ENCODE data around the gene EFCAB7. TPM values are rescaled to one million over a fixed set of nuclear protein-coding genes. Genes with fewer than 3 reads are reported as not detected.

The EFCAB7 gene
- total and polyA plus RNA-seq, 5 donors from 2014 or later: 2.9 to 13.1 (median 4.6) TPM

DNA sequence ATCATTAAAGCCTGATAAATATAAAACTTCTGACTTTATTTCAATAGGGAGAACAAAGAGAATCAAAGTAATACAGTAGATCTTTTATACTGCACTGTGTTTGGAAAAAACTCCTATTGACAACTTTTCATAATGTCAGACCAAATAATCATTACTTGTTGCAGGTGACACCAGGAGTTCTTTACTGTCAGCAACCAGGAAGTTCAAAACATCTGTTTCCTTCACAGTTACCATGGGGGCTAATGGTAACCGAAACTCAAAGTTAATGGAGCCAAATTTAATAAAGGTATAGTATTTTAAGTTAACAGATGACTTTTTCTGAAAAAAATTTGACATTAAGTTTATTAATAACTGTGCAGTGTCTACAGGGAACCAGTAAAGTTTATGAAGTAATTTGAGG, 10.6 kb downstream of the EFCAB7 start:
- ATAC-seq (ENCODE audit: low read depth in 2 of 2): no peak
- no peaks in the 10 kb centered on the region for H3K27me3 Mint-ChIP-seq
- Histone ChIP-seq H3K4me3 (ENCODE audit: low read depth, low read length) (no peak overlapping the region), H3K36me3 (ENCODE audit: control insufficient read depth, insufficient read depth, low read length) (peaks cover 15% of the 10 kb centered on the region), H3K27ac (ENCODE audit: insufficient read depth, low read length, poor library complexity, severe bottlenecking) (no peak overlapping the region), H3K9me3 (ENCODE audit: control insufficient read depth in 2 of 2, low read length in 2 of 2) (no peaks in the 10 kb centered on the region), H3K4me1 (ENCODE audit: control insufficient read depth, insufficient read depth, low read length, poor library complexity, severe bottlenecking) (no peaks in the 10 kb centered on the region), H3K27me3 (ENCODE audit: control insufficient read depth, insufficient read depth, low read length) (no peaks in the 10 kb centered on the region)
- H3K4me1 Mint-ChIP-seq: peaks cover 0 to 7% (median 4%) of the 10 kb centered on the region in 4 donors
- no peaks in the 10 kb centered on the region for H3K9me3 Mint-ChIP-seq
- DNase-seq: no peak
- peaks cover 16% of the 10 kb centered on the region for H3K36me3 Mint-ChIP-seq
- no peak overlapping the region for H3K4me3 Mint-ChIP-seq
- H3K27ac Mint-ChIP-seq: no peak overlapping the region

DNA sequence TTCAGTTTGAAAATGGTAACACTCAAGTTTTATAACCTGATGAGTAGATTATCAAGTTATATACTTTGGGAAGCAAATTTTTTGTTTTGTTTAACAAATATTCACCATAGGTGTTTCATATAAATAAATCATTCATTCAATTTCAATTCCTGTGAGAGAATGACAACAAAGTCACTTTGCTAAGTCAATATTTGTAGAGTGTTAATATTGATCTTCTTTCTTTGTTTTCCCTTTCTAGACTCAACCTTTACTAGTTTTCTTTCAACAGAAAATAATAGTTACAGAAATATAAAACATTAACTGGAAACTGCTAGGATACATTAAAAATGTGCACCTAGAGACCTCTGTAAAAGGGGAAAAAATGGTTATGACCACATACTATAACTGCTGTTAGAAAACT, 11.1 kb downstream of the EFCAB7 start:
- Histone ChIP-seq H3K9me3 (ENCODE audit: control insufficient read depth in 2 of 2, low read length in 2 of 2) (no peaks in the 10 kb centered on the region), H3K4me1 (ENCODE audit: control insufficient read depth, insufficient read depth, low read length, poor library complexity, severe bottlenecking) (no peaks in the 10 kb centered on the region), H3K4me3 (ENCODE audit: low read depth, low read length) (no peak overlapping the region), H3K27ac (ENCODE audit: insufficient read depth, low read length, poor library complexity, severe bottlenecking) (no peak overlapping the region), H3K27me3 (ENCODE audit: control insufficient read depth, insufficient read depth, low read length) (no peaks in the 10 kb centered on the region), H3K36me3 (ENCODE audit: control insufficient read depth, insufficient read depth, low read length) (peaks cover 15% of the 10 kb centered on the region)
- no peaks in the 10 kb centered on the region for H3K9me3 Mint-ChIP-seq
- no peak overlapping the region for H3K4me3 Mint-ChIP-seq
- peaks cover 16% of the 10 kb centered on the region for H3K36me3 Mint-ChIP-seq
- ATAC-seq (ENCODE audit: low read depth in 2 of 2) (no peak), DNase-seq (no peak)
- H3K4me1 Mint-ChIP-seq: peaks cover 0 to 7% (median 4%) of the 10 kb centered on the region in 4 donors
- no peak overlapping the region for H3K27ac Mint-ChIP-seq
- H3K27me3 Mint-ChIP-seq: no peaks in the 10 kb centered on the region

DNA sequence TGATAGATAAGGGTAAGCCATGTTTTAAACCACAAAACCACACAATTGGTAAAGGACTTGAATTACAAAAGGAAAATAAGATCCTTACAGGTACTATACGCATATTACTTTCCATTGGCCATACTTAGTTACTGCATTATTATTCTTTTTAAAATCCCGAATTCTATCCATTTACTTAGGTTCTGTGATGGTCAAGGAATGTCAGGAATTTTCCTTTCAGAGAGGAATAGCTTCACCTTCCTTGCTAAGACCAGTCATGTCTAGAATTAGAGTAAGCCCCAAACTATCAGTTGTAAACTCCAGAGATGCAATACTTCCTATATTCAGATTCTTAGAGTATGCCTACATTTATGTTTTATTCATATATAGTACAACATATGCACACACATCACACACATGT, 13.7 kb downstream of the EFCAB7 start:
- H3K4me3 ChIP-seq (ENCODE audit: low read depth, low read length): no peak overlapping the region
- H3K27me3 Mint-ChIP-seq: no peaks in the 10 kb centered on the region
- ATAC-seq (ENCODE audit: low read depth in 2 of 2): no peak
- peaks cover 12% of the 10 kb centered on the region for H3K36me3 Mint-ChIP-seq
- H3K27ac ChIP-seq (ENCODE audit: insufficient read depth, low read length, poor library complexity, severe bottlenecking): no peak overlapping the region
- no peaks in the 10 kb centered on the region for H3K27me3 ChIP-seq (ENCODE audit: control insufficient read depth, insufficient read depth, low read length)
- H3K9me3 ChIP-seq (ENCODE audit: control insufficient read depth in 2 of 2, low read length in 2 of 2): no peaks in the 10 kb centered on the region
- no peak for DNase-seq
- H3K4me1 Mint-ChIP-seq: no peaks in the 10 kb centered on the region
- peaks cover 13% of the 10 kb centered on the region for H3K36me3 ChIP-seq (ENCODE audit: control insufficient read depth, insufficient read depth, low read length)
- H3K27ac Mint-ChIP-seq: no peak overlapping the region
- no peaks in the 10 kb centered on the region for H3K4me1 ChIP-seq (ENCODE audit: control insufficient read depth, insufficient read depth, low read length, poor library complexity, severe bottlenecking)
- H3K9me3 Mint-ChIP-seq: peaks cover 0 to 1% (median 0%) of the 10 kb centered on the region in 7 donors
- no peak overlapping the region for H3K4me3 Mint-ChIP-seq

DNA sequence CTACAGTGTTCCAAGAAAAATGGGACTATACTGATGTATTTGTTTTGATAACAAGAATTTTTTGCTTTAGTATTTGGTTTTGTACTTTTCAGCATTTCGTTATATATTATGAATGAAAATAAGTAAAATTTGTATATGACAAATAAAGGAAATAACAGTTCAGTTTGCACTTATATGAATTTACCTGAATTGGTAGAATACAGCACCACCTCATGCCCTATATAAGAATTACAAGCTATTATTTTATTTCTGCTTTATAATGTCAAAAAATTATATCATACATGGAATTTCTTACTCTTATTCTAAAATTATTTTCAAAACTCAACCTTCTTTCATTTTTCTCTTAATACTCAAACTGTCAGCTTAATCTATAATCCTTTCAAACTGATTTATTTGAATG, 14.6 kb downstream of the EFCAB7 start:
- Mint-ChIP-seq H3K4me1 (no peaks in the 10 kb centered on the region), H3K27ac (no peak overlapping the region), H3K27me3 (no peaks in the 10 kb centered on the region), H3K36me3 (peaks cover 8% of the 10 kb centered on the region), H3K4me3 (no peak overlapping the region), H3K9me3 (peaks cover 0 to 1% (median 0%) of the 10 kb centered on the region in 7 donors)
- ATAC-seq (ENCODE audit: low read depth in 2 of 2): peak in 1 of 2 donors; percentile 40
- H3K4me3 ChIP-seq (ENCODE audit: low read depth, low read length): no peak overlapping the region
- H3K27ac ChIP-seq (ENCODE audit: insufficient read depth, low read length, poor library complexity, severe bottlenecking): no peak overlapping the region
- no peaks in the 10 kb centered on the region for H3K27me3 ChIP-seq (ENCODE audit: control insufficient read depth, insufficient read depth, low read length)
- H3K36me3 ChIP-seq (ENCODE audit: control insufficient read depth, insufficient read depth, low read length): peaks cover 13% of the 10 kb centered on the region
- peak in 2 of 3 donors; percentile 16 to 34 for DNase-seq
- no peaks in the 10 kb centered on the region for H3K9me3 ChIP-seq (ENCODE audit: control insufficient read depth in 2 of 2, low read length in 2 of 2)
- H3K4me1 ChIP-seq (ENCODE audit: control insufficient read depth, insufficient read depth, low read length, poor library complexity, severe bottlenecking): no peaks in the 10 kb centered on the region

DNA sequence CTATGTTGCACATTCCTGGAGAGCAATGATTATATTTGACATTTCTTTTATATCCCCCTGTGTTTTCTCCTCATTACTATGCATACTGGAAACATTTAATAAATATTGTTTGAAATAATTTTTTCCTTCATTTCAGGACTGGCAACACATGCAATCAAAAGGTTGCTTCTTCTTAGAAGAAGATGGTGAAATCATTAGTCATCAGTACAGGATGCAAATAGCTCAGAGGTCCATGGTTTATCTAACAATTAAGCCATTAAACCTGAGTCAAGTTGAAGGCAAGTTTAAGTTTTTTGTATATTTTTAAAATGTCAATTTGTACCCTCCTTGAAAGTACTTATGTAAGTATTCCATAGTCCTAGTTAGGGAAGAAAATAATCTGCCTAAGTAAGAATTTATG, 22.5 kb downstream of the EFCAB7 start:
- H3K4me3 ChIP-seq (ENCODE audit: low read depth, low read length): no peak overlapping the region
- peaks cover 0 to 5% (median 0%) of the 10 kb centered on the region in 4 donors for H3K4me1 Mint-ChIP-seq
- ATAC-seq (ENCODE audit: low read depth in 2 of 2) (no peak), DNase-seq (no peak)
- H3K27ac ChIP-seq (ENCODE audit: insufficient read depth, low read length, poor library complexity, severe bottlenecking): no peak overlapping the region
- H3K9me3 Mint-ChIP-seq: peaks cover 0 to 1% (median 0%) of the 10 kb centered on the region in 7 donors
- peaks cover 2% of the 10 kb centered on the region for H3K36me3 ChIP-seq (ENCODE audit: control insufficient read depth, insufficient read depth, low read length)
- no peak overlapping the region for H3K4me3 Mint-ChIP-seq
- no peak overlapping the region for H3K27ac Mint-ChIP-seq
- no peaks in the 10 kb centered on the region for H3K27me3 Mint-ChIP-seq
- no peaks in the 10 kb centered on the region for H3K9me3 ChIP-seq (ENCODE audit: control insufficient read depth in 2 of 2, low read length in 2 of 2)
- peaks cover 30% of the 10 kb centered on the region for H3K36me3 Mint-ChIP-seq
- H3K4me1 ChIP-seq (ENCODE audit: control insufficient read depth, insufficient read depth, low read length, poor library complexity, severe bottlenecking): no peaks in the 10 kb centered on the region
- H3K27me3 ChIP-seq (ENCODE audit: control insufficient read depth, insufficient read depth, low read length): no peaks in the 10 kb centered on the region

DNA sequence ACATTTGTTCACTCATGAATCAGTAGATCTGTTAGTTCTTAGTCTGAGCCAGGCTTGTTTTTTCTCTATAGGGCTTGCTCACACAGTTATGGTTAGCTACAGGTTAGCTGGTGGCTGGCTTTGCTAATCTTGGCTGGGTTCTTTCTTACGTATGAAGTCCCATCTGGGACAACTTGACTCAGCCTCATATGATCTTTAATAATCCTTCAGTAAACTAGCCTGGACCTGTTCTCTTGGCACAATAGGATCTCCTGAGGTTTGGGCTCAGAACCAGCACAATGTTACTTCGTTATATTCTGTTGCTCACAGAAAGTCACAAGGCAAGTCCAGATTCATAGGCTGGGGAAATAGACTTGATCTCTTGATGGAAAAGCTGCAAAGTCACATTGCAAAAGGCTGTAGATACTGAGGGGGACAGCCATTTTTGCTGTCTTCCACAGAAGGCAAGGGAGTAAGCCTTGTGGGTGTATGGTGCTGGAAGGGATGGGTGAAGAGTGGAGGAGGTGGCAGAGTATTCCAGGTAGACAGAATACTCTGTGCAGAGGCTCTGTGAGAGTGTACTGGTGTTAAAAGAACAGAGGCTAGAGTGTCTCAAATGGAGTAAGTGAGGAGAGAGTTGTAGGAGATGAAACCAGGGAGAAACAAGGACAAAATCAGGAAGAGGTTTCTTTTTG, 24.4 kb downstream of the EFCAB7 start:
- DNase-seq (no peak), ATAC-seq (ENCODE audit: low read depth in 2 of 2) (no peak)
- Mint-ChIP-seq H3K4me1 (peaks cover 0 to 5% (median 0%) of the 10 kb centered on the region in 4 donors), H3K9me3 (no peaks in the 10 kb centered on the region), H3K36me3 (peaks cover 32% of the 10 kb centered on the region), H3K4me3 (no peak overlapping the region), H3K27me3 (no peaks in the 10 kb centered on the region), H3K27ac (no peak overlapping the region)
- Histone ChIP-seq H3K27ac (ENCODE audit: insufficient read depth, low read length, poor library complexity, severe bottlenecking) (no peak overlapping the region), H3K36me3 (ENCODE audit: control insufficient read depth, insufficient read depth, low read length) (peaks cover 2% of the 10 kb centered on the region), H3K9me3 (ENCODE audit: control insufficient read depth in 2 of 2, low read length in 2 of 2) (no peaks in the 10 kb centered on the region), H3K4me3 (ENCODE audit: low read depth, low read length) (no peak overlapping the region), H3K4me1 (ENCODE audit: control insufficient read depth, insufficient read depth, low read length, poor library complexity, severe bottlenecking) (no peaks in the 10 kb centered on the region), H3K27me3 (ENCODE audit: control insufficient read depth, insufficient read depth, low read length) (no peaks in the 10 kb centered on the region)

DNA sequence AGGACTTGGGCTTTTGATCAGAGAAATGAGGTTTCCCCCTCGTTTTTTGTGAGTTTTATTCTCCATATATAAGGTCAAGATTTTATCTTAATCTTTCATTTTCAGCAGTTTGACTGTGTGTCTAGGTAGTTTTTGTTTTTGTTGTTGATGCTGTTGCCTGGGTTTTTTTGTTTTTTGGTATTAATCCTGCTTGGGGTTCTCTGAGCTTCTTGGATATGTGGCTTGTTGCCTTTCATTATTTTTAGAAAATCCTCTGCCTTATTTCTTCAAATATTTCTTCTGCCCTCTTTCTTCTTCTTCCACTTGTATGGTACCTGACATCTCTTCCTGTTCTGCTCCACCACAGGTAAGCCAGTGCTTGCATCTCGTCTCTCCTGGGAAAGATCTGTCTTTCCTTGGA, 25.0 kb downstream of the EFCAB7 start:
- H3K4me1 Mint-ChIP-seq: peaks cover 0 to 5% (median 0%) of the 10 kb centered on the region in 4 donors
- Histone ChIP-seq H3K4me3 (ENCODE audit: low read depth, low read length) (no peak overlapping the region), H3K27me3 (ENCODE audit: control insufficient read depth, insufficient read depth, low read length) (no peaks in the 10 kb centered on the region), H3K27ac (ENCODE audit: insufficient read depth, low read length, poor library complexity, severe bottlenecking) (no peak overlapping the region), H3K9me3 (ENCODE audit: control insufficient read depth in 2 of 2, low read length in 2 of 2) (no peaks in the 10 kb centered on the region), H3K4me1 (ENCODE audit: control insufficient read depth, insufficient read depth, low read length, poor library complexity, severe bottlenecking) (no peaks in the 10 kb centered on the region), H3K36me3 (ENCODE audit: control insufficient read depth, insufficient read depth, low read length) (peaks cover 2% of the 10 kb centered on the region)
- DNase-seq (no peak), ATAC-seq (ENCODE audit: low read depth in 2 of 2) (no peak)
- H3K27ac Mint-ChIP-seq: no peak overlapping the region
- no peaks in the 10 kb centered on the region for H3K27me3 Mint-ChIP-seq
- peaks cover 30% of the 10 kb centered on the region for H3K36me3 Mint-ChIP-seq
- no peak overlapping the region for H3K4me3 Mint-ChIP-seq
- no peaks in the 10 kb centered on the region for H3K9me3 Mint-ChIP-seq

DNA sequence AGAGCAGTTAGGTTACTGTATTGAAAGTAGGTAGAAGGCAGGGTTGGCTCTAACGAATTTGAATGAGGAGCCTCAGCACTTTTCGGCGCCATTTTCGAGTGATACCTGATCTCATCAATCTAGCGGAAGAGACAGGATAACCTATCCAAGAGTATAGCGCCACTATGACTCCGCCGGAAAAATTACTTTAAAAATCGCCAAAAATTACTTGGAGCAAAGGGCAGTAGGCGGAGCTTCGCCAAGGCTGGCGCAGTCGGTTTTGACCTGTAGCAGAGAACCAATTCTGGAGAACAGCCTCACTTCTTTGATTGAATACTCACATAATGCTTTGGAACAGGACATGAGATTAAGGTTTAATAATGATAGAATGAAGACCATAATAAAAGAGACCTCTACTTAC, 25.6 kb downstream of the EFCAB7 start:
- ATAC-seq (ENCODE audit: low read depth in 2 of 2) (no peak), DNase-seq (no peak)
- Histone ChIP-seq H3K4me1 (ENCODE audit: control insufficient read depth, insufficient read depth, low read length, poor library complexity, severe bottlenecking) (no peaks in the 10 kb centered on the region), H3K4me3 (ENCODE audit: low read depth, low read length) (no peak overlapping the region), H3K9me3 (ENCODE audit: control insufficient read depth in 2 of 2, low read length in 2 of 2) (no peaks in the 10 kb centered on the region), H3K27me3 (ENCODE audit: control insufficient read depth, insufficient read depth, low read length) (no peaks in the 10 kb centered on the region), H3K27ac (ENCODE audit: insufficient read depth, low read length, poor library complexity, severe bottlenecking) (no peak overlapping the region), H3K36me3 (ENCODE audit: control insufficient read depth, insufficient read depth, low read length) (peaks cover 2% of the 10 kb centered on the region)
- H3K27me3 Mint-ChIP-seq: no peaks in the 10 kb centered on the region
- peaks cover 0 to 5% (median 0%) of the 10 kb centered on the region in 4 donors for H3K4me1 Mint-ChIP-seq
- H3K36me3 Mint-ChIP-seq: peaks cover 30% of the 10 kb centered on the region
- no peaks in the 10 kb centered on the region for H3K9me3 Mint-ChIP-seq
- no peak overlapping the region for H3K27ac Mint-ChIP-seq
- H3K4me3 Mint-ChIP-seq: no peak overlapping the region
